H9 (cell line): Measurements from ENCODE around the gene COIL. TPM values are rescaled to one million over a fixed set of nuclear protein-coding genes. Genes with fewer than 3 reads are reported as not detected.

Experiments
- DNase-seq: peaks from one replicate; pipeline ENCODE4 v3.0.0-alpha.2; 2017
- H2AFZ ChIP-seq: one replicate; pipeline ENCODE4 v1.6.1; 2013; ENCODE audit warnings: mild to moderate bottlenecking, low read length, control low read depth, moderate library complexity
- H2AK5ac ChIP-seq: 2 replicates; pipeline ENCODE4 v1.6.1; 2013; ENCODE audit warnings: low read length, control low read depth, mixed read lengths; ENCODE audit not compliant: insufficient read length
- H2BK120ac ChIP-seq: one replicate; pipeline ENCODE4 v1.6.1; 2013; ENCODE audit warnings: low read depth, mild to moderate bottlenecking, low read length, control low read depth, inconsistent platforms; ENCODE audit not compliant: poor library complexity, severe bottlenecking
- H2BK12ac ChIP-seq: 2 replicates; pipeline ENCODE4 v1.6.1; 2013; ENCODE audit warnings: low read length, control low read depth, mixed read lengths, low read depth; ENCODE audit not compliant: insufficient read length
- H2BK15ac ChIP-seq: 2 replicates; pipeline ENCODE4 v1.6.1; 2013; ENCODE audit warnings: low read depth, low read length, control low read depth
- H2BK20ac ChIP-seq: one replicate; pipeline ENCODE4 v1.6.1; 2013; ENCODE audit warnings: low read depth, mild to moderate bottlenecking, low read length, control low read depth, inconsistent platforms; ENCODE audit not compliant: poor library complexity, severe bottlenecking
- H2BK5ac ChIP-seq: 2 replicates; pipeline ENCODE4 v1.6.1; 2013; ENCODE audit warnings: low read length, control low read depth, mixed read lengths; ENCODE audit not compliant: insufficient read length
- H3K14ac ChIP-seq: 2 replicates; pipeline ENCODE4 v1.6.1; 2013; ENCODE audit warnings: low read length, control low read depth; ENCODE audit not compliant: insufficient read depth
- H3K18ac ChIP-seq: 2 replicates; pipeline ENCODE4 v1.6.1; 2013; ENCODE audit warnings: low read depth, mild to moderate bottlenecking, mixed read lengths, low read length, control low read depth; ENCODE audit not compliant: insufficient read length
- H3K23ac ChIP-seq: 2 replicates; pipeline ENCODE4 v1.6.1; 2013; ENCODE audit warnings: low read length, control low read depth, mixed read lengths, low read depth; ENCODE audit not compliant: insufficient read length
- H3K23me2 ChIP-seq: 2 replicates; pipeline ENCODE4 v1.6.1; 2013; ENCODE audit warnings: low read depth, mild to moderate bottlenecking, mixed read lengths, low read length, control low read depth; ENCODE audit not compliant: insufficient read length, poor library complexity, severe bottlenecking
- H3K27ac ChIP-seq: 2 replicates; pipeline ENCODE4 v1.5.1; 2013; ENCODE audit warnings: low read length, control low read depth, mixed read lengths, low read depth; ENCODE audit not compliant: insufficient read length
- H3K27me3 ChIP-seq: 2 replicates; pipeline ENCODE4 v1.6.1; 2013; ENCODE audit warnings: low read length, control low read depth, inconsistent platforms; ENCODE audit not compliant: insufficient read depth
- H3K4ac ChIP-seq: 2 replicates; pipeline ENCODE4 v1.6.1; 2013; ENCODE audit warnings: low read depth, mild to moderate bottlenecking, control low read depth, inconsistent platforms, low read length, moderate library complexity
- H3K4me1 ChIP-seq: 2 replicates; pipeline ENCODE4 v1.6.1; 2013; ENCODE audit warnings: low read length, control low read depth, inconsistent platforms; ENCODE audit not compliant: insufficient read depth
- H3K4me2 ChIP-seq: 2 replicates; pipeline ENCODE4 v1.6.1; 2013; ENCODE audit warnings: low read length, control low read depth, mixed read lengths; ENCODE audit not compliant: insufficient read length, insufficient read depth
- H3K56ac ChIP-seq: 2 replicates; pipeline ENCODE4 v1.6.1; 2013; ENCODE audit warnings: low read depth, mild to moderate bottlenecking, mixed read lengths, low read length, control low read depth; ENCODE audit not compliant: insufficient read length
- H3K79me1 ChIP-seq: 2 replicates; pipeline ENCODE4 v1.6.1; 2013; ENCODE audit warnings: low read depth, mild to moderate bottlenecking, moderate library complexity, low read length, control low read depth, inconsistent platforms; ENCODE audit not compliant: insufficient read depth, poor library complexity, severe bottlenecking
- H3K79me2 ChIP-seq: 2 replicates; pipeline ENCODE4 v1.6.1; 2013; ENCODE audit warnings: low read length, control low read depth, inconsistent platforms; ENCODE audit not compliant: insufficient read depth
- H3K9ac ChIP-seq: 2 replicates; pipeline ENCODE4 v1.6.1; 2013; ENCODE audit warnings: low read length, control low read depth, mixed read lengths; ENCODE audit not compliant: insufficient read length; ENCODE audit errors: extremely low read depth
- H3K9me3 ChIP-seq: one replicate; pipeline ENCODE4 v1.6.1; 2013; ENCODE audit warnings: low read depth, low read length, inconsistent platforms; ENCODE audit not compliant: control insufficient read depth
- H3T11ph ChIP-seq: one replicate; pipeline ENCODE4 v1.6.1; 2013; ENCODE audit warnings: mild to moderate bottlenecking, low read length, control low read depth, inconsistent platforms
- H4K20me1 ChIP-seq: one replicate; pipeline ENCODE4 v1.6.1; 2013; ENCODE audit not compliant: control insufficient read depth, insufficient read length, insufficient read depth
- H4K5ac ChIP-seq: 2 replicates; pipeline ENCODE4 v1.6.1; 2013; ENCODE audit warnings: low read depth, mild to moderate bottlenecking, mixed read lengths, low read length, control low read depth; ENCODE audit not compliant: insufficient read length
- H4K8ac ChIP-seq: replicated peaks from 2 replicates; pipeline ENCODE4 v1.6.1; 2013; ENCODE audit warnings: low read length, control low read depth, mixed read lengths, low read depth; ENCODE audit not compliant: insufficient read length
- H4K91ac ChIP-seq: 2 replicates; pipeline ENCODE4 v1.6.1; 2013; ENCODE audit warnings: low read depth, mild to moderate bottlenecking, moderate library complexity, mixed read lengths, low read length, control low read depth; ENCODE audit not compliant: insufficient read length
- H3K27ac Mint-ChIP-seq, 3 experiments: 2 replicates in 2 of 3; 3 replicates in 1 of 3; pipeline ENCODE4 v1.8.0; 2020 to 2021; ENCODE audit warnings: mixed read lengths in 3 of 3, mild to moderate bottlenecking in 1 of 3, moderate library complexity in 1 of 3
- H3K27me3 Mint-ChIP-seq: 2 replicates; pipeline ENCODE4 v1.8.0; 2021; ENCODE audit warnings: low read depth, mild to moderate bottlenecking, moderate library complexity, mixed read lengths
- H3K36me3 Mint-ChIP-seq, 3 experiments: 2 replicates in 2 of 3; 3 replicates in 1 of 3; pipeline ENCODE4 v1.8.0; 2020 to 2021; ENCODE audit warnings: low read depth in 3 of 3, mixed read lengths in 3 of 3; ENCODE audit not compliant: insufficient read depth in 1 of 3
- H3K4me1 Mint-ChIP-seq, 2 experiments: 2 replicates each; pipeline ENCODE4 v1.8.0; 2020; ENCODE audit warnings: mixed read lengths in 2 of 2
- H3K4me3 Mint-ChIP-seq, 2 experiments: 2 replicates in 1 of 2; 3 replicates in 1 of 2; pipeline ENCODE4 v1.8.0; 2020 to 2021; ENCODE audit warnings: mild to moderate bottlenecking in 2 of 2, mixed read lengths in 2 of 2, moderate library complexity in 1 of 2
- H3K9me3 Mint-ChIP-seq, 2 experiments: 2 replicates in 1 of 2; 3 replicates in 1 of 2; pipeline ENCODE4 v1.8.0; 2020; ENCODE audit warnings: mild to moderate bottlenecking in 2 of 2, mixed read lengths in 2 of 2, moderate library complexity in 1 of 2
- WGBS: extraction: QIAGEN DNeasy Blood & Tissue Kit; methylation state at CpG from one replicate; pipeline ENCODE4 v1.1.7; 2013; ENCODE audit warnings: missing lambda C conversion rate, low lambda C conversion rate, mixed read lengths; ENCODE audit not compliant: insufficient read length; ENCODE audit errors: extremely low coverage; 5-methylcytosine and 5-hydroxymethylcytosine counted together
- total RNA-seq: library from RNA; stranded (reverse); gene quantifications from 2 replicates; pipeline ENCODE4 v1.2.1, GENCODE V29; 2021
- TF ChIP-seq, protein P1 (sequence below): fragments of 200-600 bp; sonication (generic); conservative IDR thresholded peaks from 3 replicates; pipeline ENCODE4 v1.8.0; 2021; ENCODE audit warnings: antibody characterized with exemption, mild to moderate bottlenecking

Gene COIL
- total RNA-seq, 1 experiment from 2014 or later, result 21.5 TPM

DNA sequence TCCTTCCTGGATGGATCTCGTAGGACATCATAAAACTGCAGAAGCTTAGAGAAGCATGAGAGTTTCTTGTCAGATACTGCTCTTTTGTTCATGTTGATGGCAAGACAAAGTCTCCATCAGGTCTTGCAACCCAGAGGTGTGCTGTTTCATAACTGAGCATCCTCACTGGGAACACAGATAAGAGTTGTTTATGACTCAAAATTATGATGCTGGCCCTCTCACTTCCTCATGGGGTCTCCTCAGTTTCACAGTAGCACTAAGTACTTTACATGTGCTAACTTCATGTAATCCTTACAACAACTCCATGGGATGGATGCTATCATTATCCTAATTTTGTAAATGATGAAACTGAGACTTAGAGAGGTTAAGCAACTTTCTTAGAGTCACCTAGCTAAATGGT lies 31.5 kb upstream of the COIL start:
- H4K20me1 ChIP-seq, result no peaks in the 10 kb centered on the region
- DNase-seq, result no peak
- no peak overlapping the region for H4K91ac ChIP-seq
- H2AK5ac ChIP-seq, result no peak overlapping the region
- H3K4me2 ChIP-seq, result no peak overlapping the region
- no peaks in the 10 kb centered on the region for H3K9me3 ChIP-seq
- no peak overlapping the region for H3K14ac ChIP-seq
- no peak overlapping the region for H4K8ac ChIP-seq
- no peak overlapping the region for H2BK120ac ChIP-seq
- no peaks in the 10 kb centered on the region for H3K79me2 ChIP-seq
- no peak overlapping the region for H2BK15ac ChIP-seq
- H3K9ac ChIP-seq, result no peak overlapping the region
- H4K5ac ChIP-seq, result no peak overlapping the region
- H3K4ac ChIP-seq, result no peak overlapping the region
- Mint-ChIP-seq H3K4me3 (no peak overlapping the region), H3K9me3 (no peaks in the 10 kb centered on the region), H3K27ac (no peak overlapping the region), H3K27me3 (no peaks in the 10 kb centered on the region), H3K4me1 (peaks cover 0 to 2% of the 10 kb centered on the region in 2 experiments; a peak in 2 of 4 replicates), H3K36me3 (peaks cover 11 to 35% (median 12%) of the 10 kb centered on the region in 3 experiments; a peak in 6 of 7 replicates)
- no peak overlapping the region for H2AFZ ChIP-seq
- no peaks in the 10 kb centered on the region for H3K23me2 ChIP-seq
- no peak overlapping the region for H2BK12ac ChIP-seq
- no peaks in the 10 kb centered on the region for H3K79me1 ChIP-seq
- H3K27ac ChIP-seq, result no peak overlapping the region
- no peak overlapping the region for H3K56ac ChIP-seq
- no peak overlapping the region for H3K23ac ChIP-seq
- H3K27me3 ChIP-seq, result no peaks in the 10 kb centered on the region
- H3K18ac ChIP-seq, result no peak overlapping the region
- H3T11ph ChIP-seq, result no peak overlapping the region
- no CpG with 5 or more reads among the region's 1 CpG for WGBS
- no peak overlapping the region for H2BK20ac ChIP-seq
- TF ChIP-seq, protein P1, sequence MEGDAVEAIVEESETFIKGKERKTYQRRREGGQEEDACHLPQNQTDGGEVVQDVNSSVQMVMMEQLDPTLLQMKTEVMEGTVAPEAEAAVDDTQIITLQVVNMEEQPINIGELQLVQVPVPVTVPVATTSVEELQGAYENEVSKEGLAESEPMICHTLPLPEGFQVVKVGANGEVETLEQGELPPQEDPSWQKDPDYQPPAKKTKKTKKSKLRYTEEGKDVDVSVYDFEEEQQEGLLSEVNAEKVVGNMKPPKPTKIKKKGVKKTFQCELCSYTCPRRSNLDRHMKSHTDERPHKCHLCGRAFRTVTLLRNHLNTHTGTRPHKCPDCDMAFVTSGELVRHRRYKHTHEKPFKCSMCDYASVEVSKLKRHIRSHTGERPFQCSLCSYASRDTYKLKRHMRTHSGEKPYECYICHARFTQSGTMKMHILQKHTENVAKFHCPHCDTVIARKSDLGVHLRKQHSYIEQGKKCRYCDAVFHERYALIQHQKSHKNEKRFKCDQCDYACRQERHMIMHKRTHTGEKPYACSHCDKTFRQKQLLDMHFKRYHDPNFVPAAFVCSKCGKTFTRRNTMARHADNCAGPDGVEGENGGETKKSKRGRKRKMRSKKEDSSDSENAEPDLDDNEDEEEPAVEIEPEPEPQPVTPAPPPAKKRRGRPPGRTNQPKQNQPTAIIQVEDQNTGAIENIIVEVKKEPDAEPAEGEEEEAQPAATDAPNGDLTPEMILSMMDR, result no peak
- no peak overlapping the region for H2BK5ac ChIP-seq
- no peaks in the 10 kb centered on the region for H3K4me1 ChIP-seq
